Thoracic aorta (tissue), 2 donors: ENCODE results near the gene ARID1B. TPM values are rescaled to one million over a fixed set of nuclear protein-coding genes. Genes with fewer than 3 reads are reported as not detected.

Experiments used
- ATAC-seq: fragments of 150-250 bp; one replicate; pipeline ENCODE4 v1.8.0; 2017; ENCODE audit warnings: low read depth; ENCODE audit not compliant: insufficient number of reproducible peaks, low FRiP score
- DNase-seq: peaks from one replicate; pipeline ENCODE4 v3.0.0-alpha.2; 2020; ENCODE audit warnings: low spot score
- H3K27ac ChIP-seq, 2 donors: fragments of 200-600 bp; sonication (generic); 1 replicate in 1 of 2; 2 replicates in 1 of 2; pipeline ENCODE4 v1.5.1; 2016; ENCODE audit warnings: mild to moderate bottlenecking in 2 of 2, moderate library complexity in 2 of 2
- H3K27me3 ChIP-seq: fragments of 200-600 bp; sonication (generic); replicated peaks from 2 replicates; pipeline ENCODE4 v1.6.0; 2016; ENCODE audit warnings: mild to moderate bottlenecking; ENCODE audit not compliant: insufficient read depth
- H3K36me3 ChIP-seq: fragments of 200-600 bp; sonication (generic); one replicate; pipeline ENCODE4 v1.5.1; 2016
- H3K4me1 ChIP-seq, 2 donors: fragments of 200-600 bp; sonication (generic); 1 replicate in 1 of 2; 2 replicates in 1 of 2; pipeline versions ENCODE4 v1.5.1 to v1.6.0; 2016; ENCODE audit warnings: low read depth in 2 of 2, mild to moderate bottlenecking in 1 of 2; ENCODE audit not compliant: control insufficient read depth in 1 of 2
- H3K4me3 ChIP-seq: fragments of 200-600 bp; sonication (generic); 2 replicates; pipeline ENCODE4 v1.5.1; 2016; ENCODE audit warnings: mild to moderate bottlenecking
- H3K9me3 ChIP-seq: fragments of 200-600 bp; sonication (generic); 2 replicates; pipeline ENCODE4 v1.5.1; 2016
- CTCF ChIP-seq: fragments of 200-600 bp; sonication (generic); IDR thresholded peaks from one replicate; pipeline ENCODE4 v1.5.1; 2019; ENCODE audit warnings: antibody characterized with exemption
- total RNA-seq, 2 donors: library from RNA; depleted of rRNA; stranded (reverse); fragments of >200 nt; gene quantifications; one replicate each; pipeline versions ENCODE4 v1.1.0 to v1.2.3, GENCODE V29; 2016

Gene ARID1B
- total RNA-seq, 2 donors from 2014 or later: 120 to 158 TPM

GRCh38 chr6:157148391-157149323 lies 371.5 kb downstream of the ARID1B start:
- no peak for TF ChIP-seq CTCF
- H3K4me3 ChIP-seq: peak overlapping the region; percentile 48
- ATAC-seq (peak; percentile 64), DNase-seq (peak; percentile 74)
- H3K27me3 ChIP-seq: no peaks in the 10 kb centered on the region
- peaks cover 26 to 83% of the 10 kb centered on the region in 2 donors for H3K4me1 ChIP-seq
- H3K9me3 ChIP-seq: no peaks in the 10 kb centered on the region
- peak overlapping the region; percentile 88 to 89 for H3K27ac ChIP-seq
- no peaks in the 10 kb centered on the region for H3K36me3 ChIP-seq

DNA sequence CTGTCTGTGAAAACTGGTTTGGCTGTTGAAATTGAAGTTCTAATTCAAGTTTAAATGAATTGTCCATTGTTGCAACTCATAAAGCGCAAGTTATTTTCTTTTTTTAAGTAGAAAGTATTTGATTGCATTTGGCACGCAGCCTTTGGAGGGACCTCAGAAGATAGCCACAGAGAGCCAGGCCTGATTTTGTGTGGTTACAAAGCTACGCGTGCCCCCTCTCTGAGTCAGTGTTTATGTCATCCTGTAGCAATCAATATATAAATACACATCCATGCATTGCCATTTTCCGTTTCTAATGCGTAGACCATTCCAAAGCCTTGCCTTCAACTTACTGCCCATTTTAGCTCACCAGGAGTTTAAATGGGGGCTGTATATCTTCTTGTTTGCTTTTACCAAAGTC lies 372.9 kb downstream of the ARID1B start:
- TF ChIP-seq CTCF: no peak
- ATAC-seq (no peak), DNase-seq (no peak)
- H3K36me3 ChIP-seq: no peaks in the 10 kb centered on the region
- peaks cover 16 to 68% of the 10 kb centered on the region in 2 donors for H3K4me1 ChIP-seq
- H3K27me3 ChIP-seq: no peaks in the 10 kb centered on the region
- H3K9me3 ChIP-seq: no peaks in the 10 kb centered on the region
- H3K4me3 ChIP-seq: no peak overlapping the region
- peak overlapping the region; percentile 88 to 89 for H3K27ac ChIP-seq

GRCh38 chr6:157151029-157151428 lies 373.9 kb downstream of the ARID1B start:
- peak overlapping the region; percentile 2 to 88 for H3K27ac ChIP-seq
- H3K4me1 ChIP-seq: peaks cover 11 to 59% of the 10 kb centered on the region in 2 donors
- no peak for TF ChIP-seq CTCF
- H3K36me3 ChIP-seq: no peaks in the 10 kb centered on the region
- H3K9me3 ChIP-seq: no peaks in the 10 kb centered on the region
- no peaks in the 10 kb centered on the region for H3K27me3 ChIP-seq
- DNase-seq (no peak), ATAC-seq (no peak)
- no peak overlapping the region for H3K4me3 ChIP-seq

- Histone ChIP-seq H3K27ac (peak overlapping the region in 1 of 2 donors; percentile 3), H3K27me3 (no peaks in the 10 kb centered on the region), H3K36me3 (no peaks in the 10 kb centered on the region), H3K4me3 (no peak overlapping the region), H3K9me3 (no peaks in the 10 kb centered on the region), H3K4me1 (peaks cover 6 to 51% of the 10 kb centered on the region in 2 donors)
- ATAC-seq: no peak
- TF ChIP-seq CTCF: no peak
- no peak for DNase-seq
These were observed 374.8 kb downstream of the ARID1B start for GRCh38 chr6:157151989-157152388.

DNA sequence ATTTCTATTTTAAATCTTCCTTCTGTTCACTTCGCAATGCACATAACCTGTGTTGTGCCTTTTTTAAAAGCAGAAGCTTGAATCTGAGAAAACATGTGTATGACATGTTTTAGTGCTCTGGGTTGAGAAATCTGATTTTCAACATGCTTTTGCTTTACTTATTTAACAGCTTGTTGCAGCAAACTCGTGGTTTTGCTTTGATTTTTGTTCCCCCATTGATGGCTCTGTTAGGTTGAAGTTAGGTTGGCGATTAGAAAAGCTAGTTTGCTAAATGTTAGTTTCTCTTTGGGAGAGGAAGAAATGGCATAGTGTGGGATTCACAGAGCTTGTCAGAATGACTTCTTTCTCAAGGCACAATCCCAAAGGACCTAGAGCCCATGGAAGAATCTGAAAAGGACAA lies 375.4 kb downstream of the ARID1B start:
- Histone ChIP-seq H3K9me3 (no peaks in the 10 kb centered on the region), H3K4me3 (no peak overlapping the region), H3K4me1 (peaks cover 6 to 51% of the 10 kb centered on the region in 2 donors), H3K27me3 (no peaks in the 10 kb centered on the region), H3K36me3 (no peaks in the 10 kb centered on the region), H3K27ac (no peak overlapping the region)
- DNase-seq: no peak
- no peak for ATAC-seq
- TF ChIP-seq CTCF: no peak
